ENCODE measurements around the gene SH2B2. TPM values are rescaled to one million over a fixed set of nuclear protein-coding genes. Genes with fewer than 3 reads are reported as not detected.
A peak's percentile ranks its signal among the peaks of the same experiment; 100 is the strongest.
"Not testable (repeated sequence)": the region's sequence is repeated elsewhere in the genome, so short reads cannot be mapped to it uniquely, and the experiment has no call there.

SH2B2 gene
- total RNA-seq, 1 donor from 2014 or later = 5.5 TPM

GRCh38 chr7:102327183-102327582 lies 40.5 kb downstream of the SH2B2 start:
- not testable (repeated sequence) for DNase-seq (ENCODE audit: extremely low read depth, low read depth, low spot score)

GRCh38 chr7:102328863-102329262 lies 42.2 kb downstream of the SH2B2 start:
- not testable (repeated sequence) for DNase-seq (ENCODE audit: extremely low read depth, low read depth, low spot score)

- not testable (repeated sequence) for DNase-seq (ENCODE audit: extremely low read depth, low read depth, low spot score)
Observed at GRCh38 chr7:102329366-102329765, 42.7 kb downstream of the SH2B2 start.

GRCh38 chr7:102330666-102331460 lies 44.2 kb downstream of the SH2B2 start:
- DNase-seq (ENCODE audit: extremely low read depth, low read depth, low spot score) = not testable (repeated sequence)

GRCh38 chr7:102335574-102335973 lies 48.9 kb downstream of the SH2B2 start:
- not testable (repeated sequence) for DNase-seq (ENCODE audit: extremely low read depth, low read depth, low spot score)

GRCh38 chr7:102337002-102337401 lies 50.3 kb downstream of the SH2B2 start:
- not testable (repeated sequence) for DNase-seq (ENCODE audit: extremely low read depth, low read depth, low spot score)

GRCh38 chr7:102337420-102337819 lies 50.8 kb downstream of the SH2B2 start:
- not testable (repeated sequence) for DNase-seq (ENCODE audit: extremely low read depth, low read depth, low spot score)

GRCh38 chr7:102340599-102341368 lies 54.1 kb downstream of the SH2B2 start:
- DNase-seq (ENCODE audit: extremely low read depth, low read depth, low spot score) = not testable (repeated sequence)

- DNase-seq (ENCODE audit: extremely low read depth, low read depth, low spot score) = not testable (repeated sequence)
Observed at GRCh38 chr7:102346983-102347382, 60.3 kb downstream of the SH2B2 start.

GRCh38 chr7:102356344-102356743 lies 69.7 kb downstream of the SH2B2 start, which contains the start of gene SPDYE6:
TSS of gene SPDYE6 (minus strand) at chr7:102356444. CDS start at chr7:102356023, 421 bp downstream.
- not testable (repeated sequence) for DNase-seq (ENCODE audit: extremely low read depth, low read depth, low spot score)

GRCh38 chr7:102363549-102364393 lies 77.1 kb downstream of the SH2B2 start:
- peak; percentile 84 for DNase-seq (ENCODE audit: extremely low read depth, low read depth, low spot score)

GRCh38 chr7:102364394-102364886 lies 77.8 kb downstream of the SH2B2 start:
- not testable (repeated sequence) for DNase-seq (ENCODE audit: extremely low read depth, low read depth, low spot score)

- not testable (repeated sequence) for DNase-seq (ENCODE audit: extremely low read depth, low read depth, low spot score)
Observed at GRCh38 chr7:102365390-102365789, 78.7 kb downstream of the SH2B2 start.

GRCh38 chr7:102370038-102370437 lies 83.4 kb downstream of the SH2B2 start:
- not testable (repeated sequence) for DNase-seq (ENCODE audit: extremely low read depth, low read depth, low spot score)

Other genes with a start within 250 kb of the SH2B2 start
- gene SPDYE6, start 69.6 kb downstream of the SH2B2 start, total RNA-seq = not detected in 2 replicates
- gene PRKRIP1, start 109.5 kb downstream of the SH2B2 start, total RNA-seq = 13.8 and 28.1 TPM in 2 replicates
- gene ORAI2, start 146.7 kb downstream of the SH2B2 start, total RNA-seq = 90.0 and 108 TPM in 2 replicates
- gene ALKBH4, start 178.0 kb downstream of the SH2B2 start, total RNA-seq = 12.5 and 12.8 TPM in 2 replicates
- 17.1 and 23.5 TPM in 2 replicates for gene LRWD1, start 178.1 kb downstream of the SH2B2 start, total RNA-seq
- gene POLR2J, start 192.1 kb downstream of the SH2B2 start, total RNA-seq = 50.5 and 54.8 TPM in 2 replicates
- gene RASA4B, start 230.9 kb downstream of the SH2B2 start, total RNA-seq = 12.1 and 14.4 TPM in 2 replicates